GM23338 (cell line): ENCODE results near the gene USP46. TPM values are rescaled to one million over a fixed set of nuclear protein-coding genes. Genes with fewer than 3 reads are reported as not detected.
A peak's percentile ranks its signal among the peaks of the same experiment; 100 is the strongest.

Experiments
- ATAC-seq: fragments of 200-7000 bp; cut with Tn5 transposase; 3 replicates; pipeline ENCODE4 v1.9.1; 2020
- DNase-seq: peaks from one replicate; pipeline ENCODE4 v3.0.0-alpha.2; 2015; ENCODE audit warnings: low spot score
- H2AFZ ChIP-seq: fragments of 200-600 bp; sonication (generic); 2 replicates; pipeline ENCODE4 v1.8.0; 2016; ENCODE audit warnings: antibody characterized with exemption, mild to moderate bottlenecking, moderate library complexity
- H3F3A ChIP-seq: fragments of 200-600 bp; sonication (generic); replicated peaks from 2 replicates; pipeline ENCODE4 v1.8.0; 2017; ENCODE audit warnings: antibody characterized with exemption, mixed run types, low read depth
- H3K27ac ChIP-seq: fragments of 200-600 bp; sonication (generic); 2 replicates; pipeline ENCODE4 v1.6.1; 2016; ENCODE audit warnings: low read depth
- H3K27me3 ChIP-seq: fragments of 200-600 bp; sonication (generic); 2 replicates; pipeline ENCODE4 v1.8.0; 2016; ENCODE audit warnings: mild to moderate bottlenecking, mixed run types, moderate library complexity; ENCODE audit not compliant: insufficient read depth
- H3K36me3 ChIP-seq: fragments of 200-600 bp; sonication (generic); 2 replicates; pipeline ENCODE4 v1.8.0; 2016; ENCODE audit warnings: mild to moderate bottlenecking; ENCODE audit not compliant: insufficient read depth
- H3K4me1 ChIP-seq: fragments of 200-600 bp; sonication (generic); 2 replicates; pipeline ENCODE4 v1.8.0; 2016; ENCODE audit warnings: mild to moderate bottlenecking, moderate library complexity; ENCODE audit not compliant: insufficient read depth
- H3K4me2 ChIP-seq: fragments of 200-600 bp; sonication (generic); 2 replicates; pipeline ENCODE4 v1.7.1; 2017; ENCODE audit warnings: mixed run types
- H3K4me3 ChIP-seq: fragments of 200-600 bp; sonication (generic); 2 replicates; pipeline ENCODE4 v1.6.1; 2016; ENCODE audit warnings: mixed run types
- H3K79me2 ChIP-seq: fragments of 200-600 bp; sonication (generic); replicated peaks from 2 replicates; pipeline ENCODE4 v1.8.0; 2017; ENCODE audit warnings: mild to moderate bottlenecking; ENCODE audit not compliant: insufficient read depth
- H3K9me2 ChIP-seq: fragments of 200-600 bp; sonication (generic); 2 replicates; pipeline ENCODE4 v1.8.0; 2017; ENCODE audit not compliant: insufficient read depth
- H4K20me1 ChIP-seq: fragments of 200-600 bp; sonication (generic); replicated peaks from 2 replicates; pipeline ENCODE4 v1.8.0; 2017; ENCODE audit warnings: mild to moderate bottlenecking; ENCODE audit not compliant: insufficient read depth
- H3K27ac Mint-ChIP-seq: 2 replicates; pipeline ENCODE4 v1.8.0; 2020; ENCODE audit warnings: inconsistent platforms, mild to moderate bottlenecking, moderate library complexity, mixed read lengths
- H3K27me3 Mint-ChIP-seq: 3 replicates; pipeline ENCODE4 v1.8.0; 2022; ENCODE audit warnings: low read depth, mild to moderate bottlenecking, moderate library complexity, mixed read lengths, inconsistent platforms; ENCODE audit not compliant: insufficient read depth, poor library complexity
- H3K36me3 Mint-ChIP-seq: 3 replicates; pipeline ENCODE4 v1.8.0; 2021; ENCODE audit warnings: low read depth, mild to moderate bottlenecking, inconsistent platforms, moderate library complexity, mixed read lengths
- H3K4me1 Mint-ChIP-seq: 3 replicates; pipeline ENCODE4 v1.8.0; 2020; ENCODE audit warnings: mild to moderate bottlenecking, inconsistent platforms, mixed read lengths
- H3K4me3 Mint-ChIP-seq: 3 replicates; pipeline ENCODE4 v1.8.0; 2021; ENCODE audit warnings: moderate library complexity, mild to moderate bottlenecking, inconsistent platforms, mixed read lengths
- H3K9me3 Mint-ChIP-seq: 3 replicates; pipeline ENCODE4 v1.8.0; 2020; ENCODE audit warnings: moderate library complexity, mild to moderate bottlenecking, inconsistent platforms, mixed read lengths
- CTCF ChIP-seq, 2 experiments: fragments of 200-600 bp in 1 of 2; sonication (generic) in 1 of 2; conservative IDR thresholded peaks; 2 replicates each; pipeline versions ENCODE4 v1.5.1 to v1.6.1; 2016 to 2017; ENCODE audit warnings: antibody characterized with exemption in 2 of 2, low read depth in 2 of 2, mild to moderate bottlenecking in 2 of 2, moderate library complexity in 1 of 2
- EZH2 ChIP-seq: fragments of 200-600 bp; sonication (generic); IDR thresholded peaks from one replicate; pipeline ENCODE4 v1.8.0; 2017; ENCODE audit warnings: antibody characterized with exemption, mild to moderate bottlenecking, low read depth; ENCODE audit not compliant: unreplicated experiment
- EZH2phosphoT487 ChIP-seq: fragments of 200-600 bp; sonication (generic); IDR thresholded peaks from one replicate; pipeline ENCODE4 v1.8.1; 2018; ENCODE audit warnings: antibody characterized with exemption; ENCODE audit not compliant: unreplicated experiment
- NANOG ChIP-seq: IDR thresholded peaks from 2 replicates; pipeline ENCODE4 v1.6.1; 2016; ENCODE audit warnings: antibody characterized with exemption, borderline replicate concordance
- POLR2AphosphoS5 ChIP-seq: IDR thresholded peaks from 2 replicates; pipeline ENCODE4 v1.6.1; 2016; ENCODE audit warnings: antibody characterized with exemption, low read depth
- REST ChIP-seq: IDR thresholded peaks from one replicate; pipeline ENCODE4 v1.6.1; 2018; ENCODE audit warnings: antibody characterized with exemption; ENCODE audit not compliant: unreplicated experiment
- ZNF331 ChIP-seq: fragments of 250-450 bp; sonication (Bioruptor Pico); IDR thresholded peaks from 2 replicates; pipeline ENCODE4 v1.5.0; 2020; ENCODE audit warnings: low read depth, mild to moderate bottlenecking, moderate library complexity
- ZNF462 ChIP-seq: fragments of 250-450 bp; sonication (Bioruptor Pico); IDR thresholded peaks from 2 replicates; pipeline ENCODE4 v1.5.0; 2020; ENCODE audit warnings: mild to moderate bottlenecking, moderate library complexity
- polyA plus RNA-seq: library from polyadenylated mRNA; unstranded; fragments of >200 nt; fragmentation: Nextera tagmentation; extraction: Ambion mirVana; gene quantifications from 2 replicates; pipeline ENCODE4 v1.2.1, GENCODE V29; 2016
- total RNA-seq: library from RNA; depleted of rRNA; stranded (reverse); fragments of >200 nt; shearing (Covaris generic); gene quantifications from 2 replicates; pipeline ENCODE4 v1.2.3, GENCODE V29; 2014

USP46 gene
- total and polyA plus RNA-seq, 2 experiments from 2014 or later = 40.5 to 59.4 TPM

GRCh38 chr4:52568351-52568750 is 90.8 kb downstream of the USP46 start:
- Histone ChIP-seq H3K9me2 (peaks cover 19% of the 10 kb centered on the region), H3K79me2 (no peaks in the 10 kb centered on the region), H3F3A (no peaks in the 10 kb centered on the region), H3K36me3 (no peaks in the 10 kb centered on the region), H3K4me3 (no peak overlapping the region), H4K20me1 (no peaks in the 10 kb centered on the region), H3K27me3 (no peaks in the 10 kb centered on the region), H2AFZ (no peak overlapping the region), H3K27ac (no peak overlapping the region), H3K4me2 (peak overlapping the region; percentile 16), H3K4me1 (peaks cover 30% of the 10 kb centered on the region)
- peaks cover 26% of the 10 kb centered on the region for H3K4me1 Mint-ChIP-seq
- H3K36me3 Mint-ChIP-seq = no peaks in the 10 kb centered on the region
- no peaks in the 10 kb centered on the region for H3K27me3 Mint-ChIP-seq
- H3K27ac Mint-ChIP-seq = no peak overlapping the region
- TF ChIP-seq POLR2AphosphoS5 = no peak
- TF ChIP-seq NANOG = peak; percentile 40; the same call in 1 of the 2 replicates
- TF ChIP-seq EZH2phosphoT487 = no peak
- no peak for TF ChIP-seq ZNF331 (CRISPR knock-in tag)
- H3K9me3 Mint-ChIP-seq = no peaks in the 10 kb centered on the region
- peak overlapping the region; percentile 0; the same call in 1 of the 3 replicates for H3K4me3 Mint-ChIP-seq
- ATAC-seq = no peak; the same call in 2 of the 3 replicates
- DNase-seq = peak; percentile 37

- no peak overlapping the region for H3K27ac ChIP-seq
- H3K4me3 ChIP-seq = no peak overlapping the region
- Mint-ChIP-seq H3K27me3 (no peaks in the 10 kb centered on the region), H3K4me3 (no peak overlapping the region; the same call in 2 of the 3 replicates), H3K27ac (no peak overlapping the region), H3K9me3 (no peaks in the 10 kb centered on the region), H3K4me1 (peaks cover 26% of the 10 kb centered on the region), H3K36me3 (no peaks in the 10 kb centered on the region)
- H3K36me3 ChIP-seq = no peaks in the 10 kb centered on the region
- H3K4me2 ChIP-seq = no peak overlapping the region
- DNase-seq (no peak), ATAC-seq (no peak)
- no peaks in the 10 kb centered on the region for H3K79me2 ChIP-seq
- 0 out of 2 replicates have a peak overlapping the region, but pooled peaks have one; percentile 18 for H2AFZ ChIP-seq
- no peaks in the 10 kb centered on the region for H3K27me3 ChIP-seq
- H3F3A ChIP-seq = no peaks in the 10 kb centered on the region
- peaks cover 30% of the 10 kb centered on the region for H3K4me1 ChIP-seq
- no peaks in the 10 kb centered on the region for H4K20me1 ChIP-seq
- H3K9me2 ChIP-seq = peaks cover 29% of the 10 kb centered on the region
- TF ChIP-seq EZH2 (no peak), CTCF (conservative IDR thresholded peaks at IDR 0.05; ENCODE audit: low read depth in 2 of 2) (no peak), NANOG (no peak), REST (no peak), ZNF462 (CRISPR knock-in tag) (no peak), POLR2AphosphoS5 (no peak), ZNF331 (CRISPR knock-in tag) (no peak)
Observed at GRCh38 chr4:52566136-52567031, 92.7 kb downstream of the USP46 start.
